Endothelial cell of umbilical vein (primary cell): Measurements from ENCODE around the gene SLC27A4. TPM values are rescaled to one million over a fixed set of nuclear protein-coding genes. Genes with fewer than 3 reads are reported as not detected.
A peak's percentile ranks its signal among the peaks of the same experiment; 100 is the strongest.

Experiments used
- BruUV-seq: library from RNA; stranded (reverse); fragments of 400-500 nt; replicated peaks from 2 replicates; lab custom pipeline; 2021; lab: Mats Ljungman, UMichigan
- CTCF ChIA-PET: fragments of 300-600, 350-600 bp; sonication (Branson Sonifier 250); formaldehyde crosslinking; loops from one replicate; lab custom pipeline; 2021; ENCODE audit warnings: antibody characterized with exemption, inconsistent platforms; lab: Charles Lee
- POLR2A ChIA-PET: fragments of 300-600, 350-600 bp; sonication (Branson Sonifier 250); formaldehyde crosslinking; loops from one replicate; lab custom pipeline; 2021; ENCODE audit warnings: antibody characterized with exemption, inconsistent platforms; lab: Charles Lee
- DNase-seq: peaks from one replicate; pipeline ENCODE4 v3.0.0-alpha.2; 2011; ENCODE audit warnings: low read depth, low spot score
- FAIRE-seq: peaks from 2 replicates; lab custom pipeline; 2011; peaks lifted over from hg19 to GRCh38; lab: Jason Lieb, UNC
- H2AFZ ChIP-seq: 2 replicates; pipeline ENCODE4 v1.6.0; 2012; ENCODE audit warnings: low read depth, low read length, control low read depth, inconsistent platforms
- H3K27ac ChIP-seq: 2 replicates; pipeline ENCODE4 v1.5.1; 2011; ENCODE audit warnings: low read depth, mild to moderate bottlenecking, control low read depth, low read length, moderate library complexity; ENCODE audit not compliant: insufficient read depth
- H3K27me3 ChIP-seq, 2 experiments: 2 replicates each; pipeline versions ENCODE4 v1.6.0 to v1.6.1; 2011; ENCODE audit warnings: low read length in 2 of 2, mixed read lengths in 1 of 2; ENCODE audit not compliant: control insufficient read depth in 2 of 2, insufficient read depth in 2 of 2
- H3K36me3 ChIP-seq, 2 experiments: 2 replicates in 1 of 2; 3 replicates in 1 of 2; pipeline ENCODE4 v1.5.1; 2011; ENCODE audit warnings: low read length in 2 of 2, mild to moderate bottlenecking in 1 of 2, moderate library complexity in 1 of 2; ENCODE audit not compliant: control insufficient read depth in 2 of 2, insufficient read depth in 2 of 2; ENCODE audit errors: extremely low read depth in 1 of 2
- H3K4me1 ChIP-seq: 3 replicates; pipeline ENCODE4 v1.5.1; 2011; ENCODE audit warnings: mild to moderate bottlenecking, low read length; ENCODE audit not compliant: control insufficient read depth, insufficient read depth; ENCODE audit errors: extremely low read depth
- H3K4me2 ChIP-seq: 2 replicates; pipeline ENCODE4 v1.6.1; 2011; ENCODE audit warnings: low read length, control low read depth, mixed read lengths; ENCODE audit not compliant: insufficient read depth
- H3K4me3 ChIP-seq, 3 experiments: fragments of 200-600 bp in 1 of 3; sonication (generic), shearing (Covaris generic) in 1 of 3; replicated peaks in 1 of 3; 2 replicates each; pipeline ENCODE4 v1.5.1; 2011 to 2016; ENCODE audit warnings: control low read depth in 3 of 3, low read length in 3 of 3, mild to moderate bottlenecking in 2 of 3, inconsistent platforms in 1 of 3, low read depth in 1 of 3, moderate library complexity in 1 of 3; ENCODE audit not compliant: insufficient read depth in 1 of 3
- H3K79me2 ChIP-seq: 2 replicates; pipeline ENCODE4 v1.6.0; 2012; ENCODE audit warnings: low read length, inconsistent platforms; ENCODE audit not compliant: control insufficient read depth, insufficient read depth
- H3K9ac ChIP-seq: replicated peaks from 2 replicates; pipeline ENCODE3; 2011; ENCODE audit warnings: low read length, control low read depth; ENCODE audit not compliant: insufficient read depth; ENCODE audit errors: extremely low read depth
- H3K9me1 ChIP-seq: replicated peaks from 3 replicates; pipeline ENCODE4 v1.6.0; 2011; ENCODE audit warnings: mild to moderate bottlenecking, low read length; ENCODE audit not compliant: control insufficient read depth, insufficient read depth; ENCODE audit errors: extremely low read depth
- H3K9me3 ChIP-seq: replicated peaks from 2 replicates; pipeline ENCODE4 v1.5.1; 2012; ENCODE audit warnings: low read length, inconsistent platforms; ENCODE audit not compliant: control insufficient read depth, insufficient read depth
- H4K20me1 ChIP-seq: replicated peaks from 2 replicates; pipeline ENCODE3; 2011; ENCODE audit warnings: mild to moderate bottlenecking, low read length; ENCODE audit not compliant: control insufficient read depth, insufficient read depth; ENCODE audit errors: extremely low read depth
- CTCF ChIP-seq, 2 donors: IDR thresholded peaks; 1 replicate in 1 of 2; 2 replicates in 1 of 2; pipeline ENCODE4 v1.5.1; 2011; ENCODE audit warnings: low read length in 2 of 2, mild to moderate bottlenecking in 2 of 2, moderate library complexity in 2 of 2, control low read depth in 1 of 2, inconsistent platforms in 1 of 2, low read depth in 1 of 2; ENCODE audit not compliant: insufficient read depth in 1 of 2; ENCODE audit errors: extremely low read depth in 1 of 2
- EZH2 ChIP-seq: IDR thresholded peaks from 2 replicates; pipeline ENCODE4 v1.6.1; 2012; ENCODE audit warnings: borderline replicate concordance, low read depth, mild to moderate bottlenecking, moderate library complexity, low read length, inconsistent platforms; ENCODE audit not compliant: severe bottlenecking
- FOS ChIP-seq: IDR thresholded peaks from 2 replicates; pipeline ENCODE4 v1.6.1; 2011; ENCODE audit warnings: mild to moderate bottlenecking, low read length, moderate library complexity, borderline replicate concordance; ENCODE audit not compliant: insufficient read depth
- GATA2 ChIP-seq: IDR thresholded peaks from 2 replicates; pipeline ENCODE4 v1.7.0; 2011; ENCODE audit warnings: low read depth, mild to moderate bottlenecking, moderate library complexity, mixed read lengths, low read length; ENCODE audit not compliant: insufficient read length, insufficient read depth
- JUN ChIP-seq: IDR thresholded peaks from 2 replicates; pipeline ENCODE4 v1.6.1; 2011; ENCODE audit warnings: borderline replicate concordance, low read depth; ENCODE audit not compliant: insufficient read length, insufficient read depth
- MAX ChIP-seq: IDR thresholded peaks from 2 replicates; pipeline ENCODE4 v1.6.1; 2011; ENCODE audit not compliant: insufficient read depth, insufficient read length
- MYC ChIP-seq: IDR thresholded peaks from one replicate; pipeline ENCODE4 v1.6.1; 2011; ENCODE audit warnings: mild to moderate bottlenecking, low read depth, low read length
- POLR2A ChIP-seq: IDR thresholded peaks from 2 replicates; pipeline ENCODE4 v1.6.1; 2012; ENCODE audit warnings: low read depth, mild to moderate bottlenecking, control low read depth, low read length
- POLR2AphosphoS5 ChIP-seq: IDR thresholded peaks from 2 replicates; pipeline ENCODE4 v1.6.1; 2012; ENCODE audit warnings: low read depth, mild to moderate bottlenecking, control low read depth, low read length, moderate library complexity; ENCODE audit not compliant: insufficient read depth
- dilution Hi-C: fragments of 300-500 bp; cut with MboI; formaldehyde crosslinking; loops from one replicate; pipeline ENCODE4 v1.15.0; 2019; ENCODE audit warnings: low sequenced_read_pairs; ENCODE audit not compliant: extremely low pct_ligation_motif_present
- intact Hi-C: fragments of 100-400 bp; cut with micrococcal nuclease; formaldehyde crosslinking; loops from one replicate; pipeline ENCODE4 v1.10.0; 2022
- polyA plus RNA-seq, 4 experiments: library from polyadenylated mRNA; depleted of rRNA in 3 of 4; stranded (reverse) in 3 of 4; unstranded in 1 of 4; fragments of >200 nt; gene quantifications; 2 replicates each; pipeline versions ENCODE4 v1.2.1 to v1.2.3, GENCODE V29; 2011 to 2012; ENCODE audit warnings: missing spikeins in 1 of 4
- total RNA-seq: library from RNA; stranded (reverse); gene quantifications from 2 replicates; pipeline ENCODE4 v1.2.3, GENCODE V29; 2021

SLC27A4 gene
- total and polyA plus RNA-seq, 2 donors (not counting 3 experiments of a cell fraction or from before 2014, with no cell fraction given) = 29.9 to 35.0 TPM

- H2AFZ ChIP-seq = no peak overlapping the region
- H3K4me1 ChIP-seq = peaks cover 17% of the 10 kb centered on the region
- no peak overlapping the region for H3K4me2 ChIP-seq
- no peak overlapping the region for H3K27ac ChIP-seq
- no peaks in the 10 kb centered on the region for H3K9me3 ChIP-seq
- TF ChIP-seq FOS = no peak
- no peaks in the 10 kb centered on the region for H3K27me3 ChIP-seq
- BruUV-seq = TSS peak; percentile 14
- H4K20me1 ChIP-seq = no peaks in the 10 kb centered on the region
- H3K36me3 ChIP-seq = peaks cover under 1 to 9% of the 10 kb centered on the region in 2 experiments
- no peaks in the 10 kb centered on the region for H3K79me2 ChIP-seq
- dilution Hi-C loops = no loop called here
- DNase-seq (no peak), FAIRE-seq (no peak)
- ChIA-PET POLR2A (interaction anchor here (0.6 kb wide), 1 partner anchor 9 kb away, joined by 3 read pairs; no protein-coding TSS in a partner anchor), CTCF (interaction anchor here (0.8 to 4.5 kb wide), 8 partner anchors 11 to 78 kb away, joined by 3 to 108 read pairs (median 22); partner anchors contain the start of genes CERCAM and URM1)
- intact Hi-C loops = loop anchor here (5.0 kb wide), 1 partner anchor 191 kb away; the partner anchor contains the start of gene SPTAN1
- H3K9me1 ChIP-seq = no peaks in the 10 kb centered on the region
- no peak overlapping the region for H3K9ac ChIP-seq
- H3K4me3 ChIP-seq = no peak overlapping the region
These were observed 20.5 kb downstream of the SLC27A4 start for GRCh38 chr9:128360826-128361225.

GRCh38 chr9:128361296-128361985 lies 21.1 kb downstream of the SLC27A4 start:
- BruUV-seq = no TSS peak
- no peak for TF ChIP-seq CTCF (IDR thresholded peaks at IDR 0.05; ENCODE audit: extremely low read depth in 1 of 2, insufficient read depth in 1 of 2, low read depth in 1 of 2, low read length in 2 of 2)
- TF ChIP-seq GATA2 = no peak
- TF ChIP-seq POLR2AphosphoS5 = no peak
- TF ChIP-seq MYC = no peak
- no peak for TF ChIP-seq EZH2
- no peak for TF ChIP-seq POLR2A
- TF ChIP-seq MAX = no peak
- no peak for TF ChIP-seq JUN
- no peak for TF ChIP-seq FOS
- H3K4me2 ChIP-seq = peak overlapping the region; percentile 73
- H2AFZ ChIP-seq = peak overlapping the region; percentile 68
- peak overlapping the region in 1 of 3 experiments; percentile 48 for H3K4me3 ChIP-seq
- H3K9me1 ChIP-seq = no peaks in the 10 kb centered on the region
- no peaks in the 10 kb centered on the region for H3K79me2 ChIP-seq
- H3K36me3 ChIP-seq = peaks cover 0 to 5% of the 10 kb centered on the region in 2 experiments
- no peak overlapping the region for H3K9ac ChIP-seq
- DNase-seq (no peak), FAIRE-seq (peak; percentile 91)
- H3K27ac ChIP-seq = peak overlapping the region; percentile 13
- POLR2A ChIA-PET = interaction anchor here (1.2 kb wide), 1 partner anchor 10 kb away, joined by 8 read pairs; the partner anchor contains the start of gene URM1
- H3K9me3 ChIP-seq = no peaks in the 10 kb centered on the region
- H3K4me1 ChIP-seq = peaks cover 17% of the 10 kb centered on the region
- dilution Hi-C loops (no loop called here), intact Hi-C loops (loop anchor here (5.0 kb wide), 1 partner anchor 191 kb away; the partner anchor contains the start of gene SPTAN1)
- CTCF ChIA-PET = interaction anchor here (0.6 to 4.5 kb wide), 31 partner anchors 9 to 274 kb away, joined by 3 to 108 read pairs (median 5); partner anchors contain the start of genes CERCAM, CIZ1 and URM1
- H4K20me1 ChIP-seq = no peaks in the 10 kb centered on the region
- H3K27me3 ChIP-seq = no peaks in the 10 kb centered on the region
